IMR-90 (cell line): ENCODE measurements around the gene MAP7. TPM values are rescaled to one million over a fixed set of nuclear protein-coding genes. Genes with fewer than 3 reads are reported as not detected.

Experiments used
- ATAC-seq: fragments of 200-7000 bp; cut with Tn5 transposase; 2 replicates; pipeline ENCODE4 v1.9.1; 2020; ENCODE audit warnings: low read depth, mild to moderate bottlenecking, moderate library complexity
- BruUV-seq: library from RNA; stranded (reverse); fragments of 400-500 nt; replicated peaks from 2 replicates; lab custom pipeline; 2021; lab: Mats Ljungman, UMichigan
- CTCF ChIA-PET: fragments of 300-600 bp; formaldehyde crosslinking; extraction: SDS; loops from one replicate; lab custom pipeline; 2021; ENCODE audit warnings: antibody characterized with exemption; lab: Yijun Ruan, JAX
- POLR2A ChIA-PET: fragments of 300-600 bp; sonication (Branson Sonifier 250); formaldehyde crosslinking; loops from one replicate; lab custom pipeline; 2022; ENCODE audit warnings: antibody characterized with exemption; ENCODE audit not compliant: unreplicated experiment; lab: Charles Lee
- DNase-seq: peaks from one replicate; pipeline ENCODE4 v3.0.0; 2013
- H2AFZ ChIP-seq: replicated peaks from 2 replicates; pipeline ENCODE3; 2013; ENCODE audit warnings: low read length, mild to moderate bottlenecking; ENCODE audit not compliant: poor library complexity
- H2AK5ac ChIP-seq: 2 replicates; pipeline ENCODE4 v1.6.1; 2013; ENCODE audit warnings: low read depth, low read length, inconsistent platforms
- H2AK9ac ChIP-seq: replicated peaks from 2 replicates; pipeline ENCODE3; 2013; ENCODE audit warnings: mild to moderate bottlenecking, low read depth, low read length, moderate library complexity; ENCODE audit not compliant: poor library complexity
- H2BK120ac ChIP-seq: 2 replicates; pipeline ENCODE4 v1.6.1; 2013; ENCODE audit warnings: low read depth, low read length, inconsistent platforms
- H2BK15ac ChIP-seq: 3 replicates; pipeline ENCODE4 v1.6.1; 2013; ENCODE audit warnings: low read depth, low read length, inconsistent platforms
- H2BK20ac ChIP-seq: 2 replicates; pipeline ENCODE4 v1.6.1; 2013; ENCODE audit warnings: low read depth, mild to moderate bottlenecking, inconsistent platforms, low read length, moderate library complexity
- H2BK5ac ChIP-seq: 2 replicates; pipeline ENCODE4 v1.6.1; 2013; ENCODE audit warnings: mild to moderate bottlenecking, low read depth, low read length, inconsistent platforms; ENCODE audit not compliant: poor library complexity, severe bottlenecking
- H3K14ac ChIP-seq: replicated peaks from 2 replicates; pipeline ENCODE4 v1.6.1; 2013; ENCODE audit warnings: low read depth, low read length, inconsistent platforms
- H3K18ac ChIP-seq: 2 replicates; pipeline ENCODE4 v1.6.1; 2013; ENCODE audit warnings: low read depth, low read length, control low read depth
- H3K23ac ChIP-seq: 2 replicates; pipeline ENCODE4 v1.6.1; 2013; ENCODE audit warnings: low read depth, low read length, inconsistent platforms
- H3K27ac ChIP-seq: 2 replicates; pipeline ENCODE4 v1.5.1; 2013; ENCODE audit warnings: mild to moderate bottlenecking, control low read depth, low read length; ENCODE audit not compliant: insufficient read depth
- H3K27me3 ChIP-seq: 2 replicates; pipeline ENCODE4 v1.6.1; 2013; ENCODE audit warnings: low read length; ENCODE audit not compliant: control insufficient read depth, insufficient read depth
- H3K36me3 ChIP-seq: 2 replicates; pipeline ENCODE4 v1.6.1; 2013; ENCODE audit warnings: low read length, mixed read lengths; ENCODE audit not compliant: control insufficient read depth, insufficient read depth
- H3K4ac ChIP-seq: 2 replicates; pipeline ENCODE4 v1.6.1; 2013; ENCODE audit warnings: low read depth, low read length, inconsistent platforms
- H3K4me1 ChIP-seq: 2 replicates; pipeline ENCODE4 v1.6.1; 2013; ENCODE audit warnings: low read length, mixed read lengths; ENCODE audit not compliant: control insufficient read depth, insufficient read depth
- H3K4me2 ChIP-seq: 2 replicates; pipeline ENCODE4 v1.6.1; 2013; ENCODE audit warnings: low read depth, mild to moderate bottlenecking, control low read depth, low read length, moderate library complexity
- H3K4me3 ChIP-seq: 2 replicates; pipeline ENCODE4 v1.5.1; 2013; ENCODE audit warnings: low read depth, mild to moderate bottlenecking, control low read depth, low read length, moderate library complexity; ENCODE audit not compliant: insufficient read depth
- H3K56ac ChIP-seq: 2 replicates; pipeline ENCODE4 v1.6.1; 2013; ENCODE audit warnings: low read length, inconsistent platforms; ENCODE audit not compliant: insufficient read depth; ENCODE audit errors: extremely low read depth
- H3K79me1 ChIP-seq, 2 experiments: 2 replicates each; pipeline ENCODE4 v1.6.1; 2013; ENCODE audit warnings: low read length in 2 of 2, inconsistent platforms in 1 of 2, low read depth in 1 of 2
- H3K9ac ChIP-seq: 2 replicates; pipeline ENCODE4 v1.6.1; 2013; ENCODE audit warnings: low read depth, low read length, control low read depth
- H3K9me1 ChIP-seq: 2 replicates; pipeline ENCODE4 v1.6.1; 2013; ENCODE audit warnings: low read length, inconsistent platforms; ENCODE audit not compliant: insufficient read depth
- H3K9me3 ChIP-seq: 2 replicates; pipeline ENCODE4 v1.6.1; 2013; ENCODE audit warnings: low read length; ENCODE audit not compliant: control insufficient read depth, insufficient read depth
- H4K20me1 ChIP-seq: 2 replicates; pipeline ENCODE4 v1.6.1; 2013; ENCODE audit warnings: low read length, inconsistent platforms; ENCODE audit not compliant: insufficient read depth
- H4K5ac ChIP-seq: 2 replicates; pipeline ENCODE4 v1.6.1; 2013; ENCODE audit warnings: mild to moderate bottlenecking, low read depth, low read length, control low read depth
- H4K8ac ChIP-seq, 2 experiments: 2 replicates each; pipeline ENCODE4 v1.6.1; 2013; ENCODE audit warnings: low read depth in 2 of 2, low read length in 2 of 2, control low read depth in 1 of 2, inconsistent platforms in 1 of 2
- H4K91ac ChIP-seq: 2 replicates; pipeline ENCODE4 v1.6.1; 2013; ENCODE audit warnings: low read depth, low read length, inconsistent platforms; ENCODE audit not compliant: insufficient read depth
- RFX5 ChIP-seq: IDR thresholded peaks from 2 replicates; pipeline ENCODE4 v1.8.0; 2012; ENCODE audit warnings: low read depth, mild to moderate bottlenecking, low read length, moderate library complexity
- SMC3 ChIP-seq: fragments of 150-350 bp; IDR thresholded peaks from 2 replicates; pipeline ENCODE4 v1.6.1; 2016; ENCODE audit warnings: low read depth, mild to moderate bottlenecking, antibody characterized with exemption, low read length, moderate library complexity
- WGBS, 2 experiments: methylation state at CpG; one replicate each; pipeline versions ENCODE4 v1.1.5 to v1.1.7; 2013; ENCODE audit warnings: missing lambda C conversion rate in 2 of 2; ENCODE audit not compliant: insufficient read length in 1 of 2; ENCODE audit errors: extremely low coverage in 2 of 2; 5-methylcytosine and 5-hydroxymethylcytosine counted together
- dilution Hi-C: fragments of 300-500 bp; cut with HindIII; formaldehyde crosslinking; loops from one replicate; pipeline ENCODE4 v1.14.3; 2018; ENCODE audit warnings: low sequenced_read_pairs; ENCODE audit not compliant: unreplicated experiment
- in situ Hi-C: fragments of 300-500 bp; cut with MboI; formaldehyde crosslinking; loops from 3 replicates; pipeline ENCODE4 v1.14.3; 2019; ENCODE audit warnings: low sequenced_read_pairs, inconsistent platforms, mixed read lengths
- intact Hi-C: fragments of 100-400 bp; cut with micrococcal nuclease; formaldehyde crosslinking; loops from 2 replicates; pipeline ENCODE4 v1.10.0; 2022
- polyA plus RNA-seq, 3 experiments: library from polyadenylated mRNA; depleted of rRNA; stranded (reverse); fragments of >200 nt; gene quantifications; 2 replicates each; pipeline ENCODE4 v1.2.3, GENCODE V29; 2012; ENCODE audit warnings: low replicate concordance in 1 of 3
- total RNA-seq: library from RNA; depleted of rRNA; stranded (reverse); fragments of >200 nt; gene quantifications from 2 replicates; pipeline ENCODE4 v1.2.3, GENCODE V29; 2012

MAP7 gene
- total and polyA plus RNA-seq, 2 of the 4 experiments (the other 2 are of a cell fraction): 0.19 to 0.36 TPM

DNA sequence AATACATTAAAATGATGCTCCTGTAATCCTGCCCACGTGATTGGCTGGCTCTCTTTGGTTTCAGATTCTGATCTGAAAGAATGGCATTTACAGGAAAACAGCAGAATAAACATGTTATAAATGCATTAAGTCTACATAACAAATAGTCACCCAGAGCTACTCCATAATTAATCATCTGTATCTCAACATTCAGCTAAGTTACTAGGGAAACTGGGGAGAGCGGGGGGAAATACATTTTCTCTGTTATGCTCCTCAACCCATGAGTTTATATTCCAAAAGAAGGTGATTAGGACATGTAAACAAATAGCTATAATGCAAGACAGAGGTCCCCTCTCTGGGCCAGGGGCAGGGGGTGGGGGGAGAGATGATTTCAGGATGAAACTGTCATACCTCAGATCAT is 58.5 kb downstream of the MAP7 start:
- Histone ChIP-seq H4K91ac (no peak overlapping the region), H2BK5ac (no peak overlapping the region), H3K23ac (no peak overlapping the region), H4K8ac (no peak overlapping the region), H3K27ac (no peak overlapping the region), H4K5ac (no peak overlapping the region), H3K9ac (no peak overlapping the region), H3K4me2 (no peak overlapping the region), H3K9me3 (no peaks in the 10 kb centered on the region), H2BK120ac (no peak overlapping the region), H3K4me3 (no peak overlapping the region), H2BK15ac (no peak overlapping the region), H3K56ac (no peak overlapping the region), H2AK5ac (no peak overlapping the region), H2AK9ac (no peak overlapping the region), H3K9me1 (no peaks in the 10 kb centered on the region), H2BK20ac (no peak overlapping the region), H3K27me3 (peaks cover 7% of the 10 kb centered on the region), H3K14ac (no peak overlapping the region), H3K36me3 (no peaks in the 10 kb centered on the region), H3K18ac (no peak overlapping the region), H4K20me1 (no peaks in the 10 kb centered on the region), H3K79me1 (no peaks in the 10 kb centered on the region), H2AFZ (no peak overlapping the region), H3K4me1 (no peaks in the 10 kb centered on the region), H3K4ac (no peak overlapping the region)
- ATAC-seq (no peak), DNase-seq (no peak)
- no peak for TF ChIP-seq SMC3
- TF ChIP-seq RFX5: no peak
- CTCF ChIA-PET: no interaction called here
- no TSS peak for BruUV-seq
- intact Hi-C loops: no loop called here
- POLR2A ChIA-PET: no interaction called here
- dilution Hi-C loops: no loop called here
- WGBS, 2 experiments: no CpG with 5 or more reads among the region's 2 CpGs
- in situ Hi-C loops: no loop called here
